Activated CD4-positive, alpha-beta T cell treated with anti-CD3 and anti-CD28 coated beads, Interleukin-2, amount 10 ng/mL, durations not matched to agents 7 days and 5 days (primary cell): ENCODE data around the gene MRGPRX3. TPM values are rescaled to one million over a fixed set of nuclear protein-coding genes. Genes with fewer than 3 reads are reported as not detected.

Experiments used
- CTCF ChIA-PET: fragments of 350-600 bp; sonication (Branson Sonifier 250); formaldehyde crosslinking; loops from one replicate; lab custom pipeline; 2021; ENCODE audit warnings: antibody characterized with exemption; lab: Charles Lee
- POLR2A ChIA-PET: fragments of 350-600 bp; sonication (Branson Sonifier 250); formaldehyde crosslinking; loops from one replicate; lab custom pipeline; 2021; ENCODE audit warnings: antibody characterized with exemption; lab: Charles Lee
- DNase-seq: peaks from one replicate; pipeline ENCODE4 v3.0.0-alpha.2; 2020
- H3K27ac Mint-ChIP-seq: one replicate; pipeline ENCODE4 v1.8.0; 2021; ENCODE audit warnings: mild to moderate bottlenecking, moderate library complexity, mixed read lengths
- H3K27me3 Mint-ChIP-seq: one replicate; pipeline ENCODE4 v1.8.0; 2021; ENCODE audit warnings: mixed read lengths
- H3K36me3 Mint-ChIP-seq: one replicate; pipeline ENCODE4 v1.8.0; 2021; ENCODE audit warnings: low read depth, mixed read lengths
- H3K4me1 Mint-ChIP-seq: one replicate; pipeline ENCODE4 v1.8.0; 2021; ENCODE audit warnings: mixed read lengths
- H3K4me3 Mint-ChIP-seq: one replicate; pipeline ENCODE4 v1.8.0; 2021; ENCODE audit warnings: mild to moderate bottlenecking, moderate library complexity, mixed read lengths
- H3K9me3 Mint-ChIP-seq: one replicate; pipeline ENCODE4 v1.8.0; 2021; ENCODE audit warnings: mixed read lengths
- total RNA-seq, 2 experiments: library from RNA; stranded (reverse); gene quantifications; one replicate each; pipeline ENCODE4 v1.2.3, GENCODE V29; 2021

Gene MRGPRX3
- total RNA-seq, 2 experiments from 2014 or later: not detected

- Mint-ChIP-seq H3K9me3 (no peaks in the 10 kb centered on the region), H3K36me3 (no peaks in the 10 kb centered on the region), H3K27ac (no peak overlapping the region), H3K4me3 (no peak overlapping the region), H3K27me3 (peaks cover 36% of the 10 kb centered on the region), H3K4me1 (no peaks in the 10 kb centered on the region)
- ChIA-PET CTCF (no interaction called here), POLR2A (no interaction called here)
- no peak for DNase-seq
These were observed 41.0 kb downstream of the MRGPRX3 start for GRCh38 chr11:18173225-18173866.

Other genes with a start within 250 kb of the MRGPRX3 start
- gene SERGEF, start 119.5 kb upstream of the MRGPRX3 start, total RNA-seq: 10 to 100 TPM; 33.7 to 33.9 TPM
- under 1 TPM; 0.23 to 0.35 TPM for gene TPH1, start 86.3 kb upstream of the MRGPRX3 start, total RNA-seq
- gene SAAL1, start 26.5 kb upstream of the MRGPRX3 start, total RNA-seq: 10 to 100 TPM; 25.2 to 26.6 TPM
- not detected for gene MRGPRX4, start 40.3 kb downstream of the MRGPRX3 start, total RNA-seq
- gene SAA4, start 104.2 kb downstream of the MRGPRX3 start, total RNA-seq: not detected
- gene SAA2, start 116.1 kb downstream of the MRGPRX3 start, total RNA-seq: under 1 TPM in 1 of 2 experiments, not detected in 1; 0.27 TPM
- gene SAA1, start 133.7 kb downstream of the MRGPRX3 start, total RNA-seq: not detected
- gene HPS5, start 189.6 kb downstream of the MRGPRX3 start, total RNA-seq: 10 to 100 TPM; 17.6 TPM
- 10 to 100 TPM; 50.6 to 57.6 TPM for gene GTF2H1, start 190.0 kb downstream of the MRGPRX3 start, total RNA-seq